HepG2 (cell line): ENCODE results near the gene SNAP91. TPM values are rescaled to one million over a fixed set of nuclear protein-coding genes. Genes with fewer than 3 reads are reported as not detected.

Experiments used
- ATAC-seq: fragments of 200-7000 bp; cut with Tn5 transposase; 3 replicates; pipeline ENCODE4 v1.9.1; 2020; ENCODE audit warnings: mild to moderate bottlenecking, moderate library complexity
- BruUV-seq: library from RNA; stranded (reverse); fragments of 400-500 nt; replicated peaks from 2 replicates; lab custom pipeline; 2021; lab: Mats Ljungman, UMichigan
- CTCF ChIA-PET: fragments of 300-600 bp; formaldehyde crosslinking; extraction: SDS; loops from one replicate; lab custom pipeline; 2021; ENCODE audit warnings: low total read pairs, inconsistent platforms, low intra/inter-chr PET ratio; lab: Yijun Ruan, JAX
- POLR2A ChIA-PET: fragments of 350-600 bp; sonication (Branson Sonifier 250); formaldehyde crosslinking; loops from one replicate; lab custom pipeline; 2020; ENCODE audit warnings: antibody characterized with exemption, inconsistent platforms; lab: Yijun Ruan, JAX
- DNase-seq: peaks from one replicate; pipeline ENCODE4 v3.0.0-alpha.2; 2015; ENCODE audit warnings: low spot score
- FAIRE-seq: peaks from 3 replicates; lab custom pipeline; 2011; peaks lifted over from hg19 to GRCh38; lab: Jason Lieb, UNC
- H2AFZ ChIP-seq: one replicate; pipeline ENCODE4 v1.6.1; 2011; ENCODE audit warnings: low read length, inconsistent platforms
- H3K27ac ChIP-seq: fragments of 300-600 bp; 3 replicates; pipeline ENCODE4 v1.8.0; 2011; ENCODE audit warnings: mixed run types, mild to moderate bottlenecking, mixed read lengths, low read length, inconsistent platforms; ENCODE audit not compliant: insufficient read depth; ENCODE audit errors: extremely low read length
- H3K27me3 ChIP-seq, 2 experiments: fragments of 200-600 bp in 1 of 2; 2 replicates in 1 of 2; 3 replicates in 1 of 2; pipeline versions ENCODE4 v1.6.0 to v1.8.0; 2011; ENCODE audit warnings: low read length in 2 of 2, mild to moderate bottlenecking in 2 of 2, moderate library complexity in 2 of 2, inconsistent platforms in 1 of 2; ENCODE audit not compliant: insufficient read depth in 2 of 2, control insufficient read depth in 1 of 2
- H3K36me3 ChIP-seq, 2 experiments: fragments of 200-600 bp in 1 of 2; replicated peaks in 1 of 2; 2 replicates in 1 of 2; 3 replicates in 1 of 2; pipeline versions ENCODE4 v1.5.1 to v1.8.0; 2011; ENCODE audit warnings: low read length in 2 of 2, inconsistent platforms in 1 of 2; ENCODE audit not compliant: insufficient read depth in 2 of 2, control insufficient read depth in 1 of 2
- H3K4me1 ChIP-seq: 2 replicates; pipeline ENCODE4 v1.5.1; 2012; ENCODE audit warnings: low read length, inconsistent platforms; ENCODE audit not compliant: insufficient read depth
- H3K4me2 ChIP-seq: 2 replicates; pipeline ENCODE4 v1.6.0; 2011; ENCODE audit warnings: low read depth, low read length, inconsistent platforms
- H3K4me3 ChIP-seq, 3 experiments: fragments of 200-600 bp in 1 of 3; sonication (generic), shearing (Covaris generic) in 1 of 3; replicated peaks in 1 of 3; 2 replicates each; pipeline ENCODE4 v1.5.1; 2011 to 2016; ENCODE audit warnings: low read length in 3 of 3, inconsistent platforms in 2 of 3, low read depth in 2 of 3, mild to moderate bottlenecking in 2 of 3, control low read depth in 1 of 3, mixed read lengths in 1 of 3; ENCODE audit not compliant: insufficient read depth in 1 of 3
- H3K79me2 ChIP-seq: one replicate; pipeline ENCODE4 v1.6.1; 2011; ENCODE audit warnings: low read length, inconsistent platforms; ENCODE audit not compliant: insufficient read depth
- H3K9ac ChIP-seq: 2 replicates; pipeline ENCODE4 v1.6.0; 2011; ENCODE audit warnings: mild to moderate bottlenecking, low read depth, low read length, inconsistent platforms; ENCODE audit not compliant: insufficient read depth
- H3K9me3 ChIP-seq: 2 replicates; pipeline ENCODE4 v1.5.1; 2012; ENCODE audit warnings: mild to moderate bottlenecking, low read length
- H4K20me1 ChIP-seq: 2 replicates; pipeline ENCODE4 v1.6.0; 2011; ENCODE audit warnings: inconsistent platforms, mild to moderate bottlenecking, low read length, moderate library complexity; ENCODE audit not compliant: insufficient read depth
- ASH2L ChIP-seq: fragments of 300-600, 200-600 bp; sonication (generic); IDR thresholded peaks from 2 replicates; pipeline ENCODE4 v1.7.0; 2017; ENCODE audit warnings: low read depth, mild to moderate bottlenecking, moderate library complexity, mixed read lengths, low read length; ENCODE audit not compliant: insufficient read length
- HOXA9 ChIP-seq: sonication (generic); formaldehyde crosslinking; IDR thresholded peaks from 2 replicates; pipeline ENCODE4 v1.8.1; 2022; ENCODE audit warnings: missing genetic modification reagents, mild to moderate bottlenecking, moderate library complexity, borderline replicate concordance
- MAFF ChIP-seq: IDR thresholded peaks from 2 replicates; pipeline ENCODE4 v1.6.1; 2011; ENCODE audit warnings: low read depth, low read length, improper control_type of control experiment
- MAZ ChIP-seq, 2 experiments: sonication (generic) in 1 of 2; formaldehyde crosslinking in 1 of 2; IDR thresholded peaks; 2 replicates each; pipeline versions ENCODE4 v1.5.0 to v1.6.1; 2012 to 2020; ENCODE audit warnings: low read depth in 2 of 2, mild to moderate bottlenecking in 2 of 2, borderline replicate concordance in 1 of 2, improper control_type of control experiment in 1 of 2, low read length in 1 of 2, missing genetic modification reagents in 1 of 2, moderate library complexity in 1 of 2
- NFRKB ChIP-seq: fragments of 450-650 bp; IDR thresholded peaks from 2 replicates; pipeline ENCODE4 v1.6.1; 2017
- PITX1 ChIP-seq: sonication (generic); formaldehyde crosslinking; IDR thresholded peaks from 2 replicates; pipeline ENCODE4 v1.5.1; 2020; ENCODE audit warnings: mild to moderate bottlenecking, missing genetic modification reagents
- RELA ChIP-seq: sonication (generic); formaldehyde crosslinking; IDR thresholded peaks from 2 replicates; pipeline ENCODE4 v1.4.0; 2020; ENCODE audit warnings: missing genetic modification reagents
- SMAD3 ChIP-seq: sonication (generic); formaldehyde crosslinking; IDR thresholded peaks from 2 replicates; pipeline ENCODE4 v1.4.0; 2020; ENCODE audit warnings: missing genetic modification reagents
- TSC22D2 ChIP-seq: sonication (generic); formaldehyde crosslinking; IDR thresholded peaks from 2 replicates; pipeline ENCODE4 v1.5.1; 2020; ENCODE audit warnings: missing genetic modification reagents, mild to moderate bottlenecking, borderline replicate concordance
- ZNF441 ChIP-seq: sonication (generic); formaldehyde crosslinking; IDR thresholded peaks from 2 replicates; pipeline ENCODE4 v1.7.0; 2021; ENCODE audit warnings: missing genetic modification reagents, borderline replicate concordance
- WGBS: methylation state at CpG from one replicate; pipeline ENCODE4 v1.1.6; 2017; ENCODE audit warnings: low lambda C conversion rate; 5-methylcytosine and 5-hydroxymethylcytosine counted together
- in situ Hi-C: cut with HindIII; loops from 2 replicates; pipeline ENCODE4 v1.10.0; 2017; ENCODE audit warnings: low pct_unique_long_range_greater_than_20kb; ENCODE audit not compliant: extremely low pct_ligation_motif_present
- intact Hi-C: fragments of 100-400 bp; cut with micrococcal nuclease; formaldehyde crosslinking; loops from one replicate; pipeline ENCODE4 v1.10.0; 2022; ENCODE audit not compliant: unreplicated experiment
- polyA plus RNA-seq, 8 experiments: library from polyadenylated mRNA; depleted of rRNA in 3 of 8; stranded (reverse) in 7 of 8; unstranded in 1 of 8; fragments of >200 nt; fragmentation: Illumina TruSeq in 4 of 8; extraction: Trizol in 4 of 8; gene quantifications; 2 replicates each; pipeline versions ENCODE4 v1.2.1 to v1.2.3, GENCODE V29; 2011 to 2016; ENCODE audit warnings: low read depth in 4 of 8, missing spikeins in 1 of 8, mixed read lengths in 1 of 8; ENCODE audit not compliant: insufficient read depth in 1 of 8
- total RNA-seq, 5 experiments: library from RNA; depleted of rRNA; stranded (reverse); fragments of >200 nt; fragmentation: Illumina TruSeq; extraction: Trizol; gene quantifications; 2 replicates each; pipeline ENCODE4 v1.2.3, GENCODE V29; 2016; ENCODE audit warnings: low read depth in 1 of 5
- TF ChIP-seq, protein P1 (sequence below): sonication (generic); formaldehyde crosslinking; IDR thresholded peaks from 2 replicates; pipeline ENCODE4 v1.4.0; 2020; ENCODE audit warnings: missing genetic modification reagents, borderline replicate concordance
- TF ChIP-seq, protein P2 (sequence below): sonication (generic); formaldehyde crosslinking; conservative IDR thresholded peaks from 2 replicates; pipeline ENCODE4 v1.5.0; 2020; ENCODE audit warnings: missing genetic modification reagents
- TF ChIP-seq, protein P3 (sequence below): sonication (generic); formaldehyde crosslinking; IDR thresholded peaks from 2 replicates; pipeline ENCODE4 v1.4.0; 2020; ENCODE audit warnings: missing genetic modification reagents
- TF ChIP-seq, protein P4 (sequence below): sonication (generic); formaldehyde crosslinking; IDR thresholded peaks from 2 replicates; pipeline ENCODE4 v1.5.1; 2020; ENCODE audit warnings: missing genetic modification reagents, mild to moderate bottlenecking, borderline replicate concordance

The SNAP91 gene
- total and polyA plus RNA-seq, 2 of the 13 experiments (the other 11 are each of a cell fraction or from before 2014, with no cell fraction given): not detected

DNA sequence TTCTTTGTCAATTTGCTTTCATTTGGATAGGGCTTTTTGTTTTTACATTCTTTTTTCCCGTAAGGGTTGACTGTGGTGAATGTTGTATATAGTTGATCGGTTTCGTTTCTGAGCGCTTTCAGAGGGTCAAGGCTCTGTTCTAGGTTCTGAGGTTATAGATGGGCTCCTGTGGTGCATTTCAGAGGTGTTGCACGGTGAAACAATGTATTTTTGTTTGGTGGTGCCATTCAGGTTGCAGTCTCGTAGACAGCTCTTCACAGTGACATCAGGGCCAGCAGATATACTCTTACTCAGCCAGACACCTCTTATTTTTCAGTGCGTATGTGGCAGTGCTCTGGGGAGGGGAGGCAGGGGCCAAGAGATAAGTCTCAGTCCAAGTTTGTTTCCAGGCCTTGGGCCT, 72.1 kb downstream of the SNAP91 start:
- ChIA-PET POLR2A (no interaction called here), CTCF (no interaction called here)
- intact Hi-C loops (no loop called here), in situ Hi-C loops (no loop called here)
- Histone ChIP-seq H3K79me2 (no peaks in the 10 kb centered on the region), H3K4me2 (no peak overlapping the region), H2AFZ (no peak overlapping the region), H3K9ac (no peak overlapping the region), H3K27ac (no peak overlapping the region), H4K20me1 (no peaks in the 10 kb centered on the region), H3K27me3 (no peaks in the 10 kb centered on the region), H3K4me1 (no peaks in the 10 kb centered on the region), H3K36me3 (no peaks in the 10 kb centered on the region), H3K9me3 (no peaks in the 10 kb centered on the region), H3K4me3 (no peak overlapping the region)
- no TSS peak for BruUV-seq
- DNase-seq: no peak
- TF ChIP-seq SMAD3 (CRISPR knock-in tag) (no peak), TSC22D2 (CRISPR knock-in tag) (no peak), ASH2L (no peak), PITX1 (no peak), MAFF (no peak)
- TF ChIP-seq, protein P1, sequence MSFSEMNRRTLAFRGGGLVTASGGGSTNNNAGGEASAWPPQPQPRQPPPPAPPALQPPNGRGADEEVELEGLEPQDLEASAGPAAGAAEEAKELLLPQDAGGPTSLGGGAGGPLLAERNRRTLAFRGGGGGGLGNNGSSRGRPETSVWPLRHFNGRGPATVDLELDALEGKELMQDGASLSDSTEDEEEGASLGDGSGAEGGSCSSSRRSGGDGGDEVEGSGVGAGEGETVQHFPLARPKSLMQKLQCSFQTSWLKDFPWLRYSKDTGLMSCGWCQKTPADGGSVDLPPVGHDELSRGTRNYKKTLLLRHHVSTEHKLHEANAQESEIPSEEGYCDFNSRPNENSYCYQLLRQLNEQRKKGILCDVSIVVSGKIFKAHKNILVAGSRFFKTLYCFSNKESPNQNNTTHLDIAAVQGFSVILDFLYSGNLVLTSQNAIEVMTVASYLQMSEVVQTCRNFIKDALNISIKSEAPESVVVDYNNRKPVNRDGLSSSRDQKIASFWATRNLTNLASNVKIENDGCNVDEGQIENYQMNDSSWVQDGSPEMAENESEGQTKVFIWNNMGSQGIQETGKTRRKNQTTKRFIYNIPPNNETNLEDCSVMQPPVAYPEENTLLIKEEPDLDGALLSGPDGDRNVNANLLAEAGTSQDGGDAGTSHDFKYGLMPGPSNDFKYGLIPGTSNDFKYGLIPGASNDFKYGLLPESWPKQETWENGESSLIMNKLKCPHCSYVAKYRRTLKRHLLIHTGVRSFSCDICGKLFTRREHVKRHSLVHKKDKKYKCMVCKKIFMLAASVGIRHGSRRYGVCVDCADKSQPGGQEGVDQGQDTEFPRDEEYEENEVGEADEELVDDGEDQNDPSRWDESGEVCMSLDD (CRISPR knock-in tag): no peak
- no peak for ATAC-seq
- under 1% methylated on average over 7 of the region's 7 CpGs for WGBS
- no peak for FAIRE-seq

DNA sequence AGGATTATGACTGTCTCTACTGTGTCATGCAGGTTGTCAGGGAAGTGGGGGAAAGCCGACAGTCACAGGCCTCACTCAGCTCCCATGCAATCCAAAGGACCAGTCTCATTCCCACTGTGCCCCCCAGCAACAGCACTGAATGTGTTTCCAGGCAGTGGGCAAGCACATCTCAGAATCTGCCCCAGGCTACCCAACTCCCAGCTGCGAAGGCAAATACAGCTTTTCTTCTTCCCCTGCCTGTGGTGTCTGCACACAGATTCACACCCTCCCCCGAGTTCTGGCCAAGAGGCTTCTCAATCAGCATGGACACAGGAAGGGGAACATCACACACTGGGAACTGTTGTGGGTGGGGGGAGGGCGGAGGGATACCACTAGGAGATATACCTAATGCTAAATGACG, 75.3 kb downstream of the SNAP91 start:
- ChIA-PET POLR2A (no interaction called here), CTCF (no interaction called here)
- FAIRE-seq: no peak
- Histone ChIP-seq H2AFZ (no peak overlapping the region), H3K79me2 (no peaks in the 10 kb centered on the region), H3K36me3 (no peaks in the 10 kb centered on the region), H3K27me3 (no peaks in the 10 kb centered on the region), H3K27ac (no peak overlapping the region), H3K9me3 (no peaks in the 10 kb centered on the region), H4K20me1 (no peaks in the 10 kb centered on the region), H3K9ac (no peak overlapping the region), H3K4me1 (no peaks in the 10 kb centered on the region), H3K4me2 (no peak overlapping the region), H3K4me3 (no peak overlapping the region)
- ATAC-seq: no peak
- in situ Hi-C loops (no loop called here), intact Hi-C loops (no loop called here)
- DNase-seq: no peak
- 0% methylated on average over 5 of the region's 5 CpGs for WGBS
- no TSS peak for BruUV-seq
- no peak for TF ChIP-seq RELA (CRISPR knock-in tag)
- TF ChIP-seq, protein P2, sequence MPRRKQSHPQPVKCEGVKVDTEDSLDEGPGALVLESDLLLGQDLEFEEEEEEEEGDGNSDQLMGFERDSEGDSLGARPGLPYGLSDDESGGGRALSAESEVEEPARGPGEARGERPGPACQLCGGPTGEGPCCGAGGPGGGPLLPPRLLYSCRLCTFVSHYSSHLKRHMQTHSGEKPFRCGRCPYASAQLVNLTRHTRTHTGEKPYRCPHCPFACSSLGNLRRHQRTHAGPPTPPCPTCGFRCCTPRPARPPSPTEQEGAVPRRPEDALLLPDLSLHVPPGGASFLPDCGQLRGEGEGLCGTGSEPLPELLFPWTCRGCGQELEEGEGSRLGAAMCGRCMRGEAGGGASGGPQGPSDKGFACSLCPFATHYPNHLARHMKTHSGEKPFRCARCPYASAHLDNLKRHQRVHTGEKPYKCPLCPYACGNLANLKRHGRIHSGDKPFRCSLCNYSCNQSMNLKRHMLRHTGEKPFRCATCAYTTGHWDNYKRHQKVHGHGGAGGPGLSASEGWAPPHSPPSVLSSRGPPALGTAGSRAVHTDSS: no peak
- no peak for TF ChIP-seq HOXA9 (CRISPR knock-in tag)
- TF ChIP-seq, protein P3, sequence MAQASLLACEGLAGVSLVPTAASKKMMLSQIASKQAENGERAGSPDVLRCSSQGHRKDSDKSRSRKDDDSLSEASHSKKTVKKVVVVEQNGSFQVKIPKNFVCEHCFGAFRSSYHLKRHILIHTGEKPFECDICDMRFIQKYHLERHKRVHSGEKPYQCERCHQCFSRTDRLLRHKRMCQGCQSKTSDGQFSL (CRISPR knock-in tag): no peak
- no peak for TF ChIP-seq MAZ (IDR thresholded peaks at IDR 0.05; ENCODE audit: borderline replicate concordance, low read depth, low read length)
- TF ChIP-seq MAZ (CRISPR knock-in tag; IDR thresholded peaks at IDR 0.05; ENCODE audit: low read depth): no peak
- no peak for TF ChIP-seq NFRKB
- TF ChIP-seq, protein P4, sequence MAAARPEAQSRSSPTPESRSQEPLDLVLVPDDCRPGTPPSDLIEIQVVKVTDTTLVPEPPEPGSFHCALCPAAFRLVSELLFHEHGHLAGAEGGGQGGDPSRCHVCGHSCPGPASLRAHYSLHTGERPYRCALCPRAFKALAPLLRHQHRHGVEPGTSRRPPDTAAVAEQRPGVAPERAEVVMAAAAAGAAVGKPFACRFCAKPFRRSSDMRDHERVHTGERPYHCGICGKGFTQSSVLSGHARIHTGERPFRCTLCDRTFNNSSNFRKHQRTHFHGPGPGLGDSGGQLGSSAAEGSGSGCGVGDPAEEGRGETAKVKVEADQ (CRISPR knock-in tag): no peak
- TF ChIP-seq ZNF441 (CRISPR knock-in tag): no peak
